ENCODE data around the gene KRTAP10-10.

Gene KRTAP10-10

GRCh38 chr21:44686000-44686781 lies 49.0 kb downstream of the KRTAP10-10 start:
- Histone ChIP-seq H3K4me1 (ENCODE audit: control insufficient read depth, insufficient read depth, low read length) (no peaks in the 10 kb centered on the region), H3K27me3 (ENCODE audit: control insufficient read depth in 1 of 2, insufficient read depth in 2 of 2, low read length in 2 of 2) (peaks cover 3 to 8% of the 10 kb centered on the region in 2 donors)

GRCh38 chr21:44686843-44687561 lies 49.8 kb downstream of the KRTAP10-10 start:
- Histone ChIP-seq H3K36me3 (ENCODE audit: control insufficient read depth in 2 of 2, insufficient read depth in 2 of 2, low read length in 2 of 2) (no peaks in the 10 kb centered on the region), H3K27me3 (ENCODE audit: control insufficient read depth in 1 of 2, insufficient read depth in 2 of 2, low read length in 2 of 2) (peaks cover 3 to 8% of the 10 kb centered on the region in 2 donors), H3K4me3 (ENCODE audit: low read length in 2 of 2) (no peak overlapping the region), H3K9me3 (ENCODE audit: control insufficient read depth in 2 of 2, low read length in 2 of 2) (no peaks in the 10 kb centered on the region), H3K4me1 (ENCODE audit: control insufficient read depth, insufficient read depth, low read length) (no peaks in the 10 kb centered on the region), H3K27ac (ENCODE audit: low read length) (no peak overlapping the region), H3K9ac (ENCODE audit: low read length in 2 of 2) (no peak overlapping the region)

More at GRCh38 chr21:44686000-44686781, 49.0 kb downstream of the KRTAP10-10 start:
- Histone ChIP-seq H3K9me3 (ENCODE audit: control insufficient read depth in 2 of 2, low read length in 2 of 2) (no peaks in the 10 kb centered on the region), H3K4me3 (ENCODE audit: low read length in 2 of 2) (no peak overlapping the region), H3K27ac (ENCODE audit: low read length) (no peak overlapping the region), H3K9ac (ENCODE audit: low read length in 2 of 2) (no peak overlapping the region), H3K36me3 (ENCODE audit: control insufficient read depth in 2 of 2, insufficient read depth in 2 of 2, low read length in 2 of 2) (no peaks in the 10 kb centered on the region)

GRCh38 chr21:44687671-44688070 lies 50.5 kb downstream of the KRTAP10-10 start:
- H3K27me3 ChIP-seq (ENCODE audit: control insufficient read depth in 1 of 2, insufficient read depth in 2 of 2, low read length in 2 of 2), result peaks cover 3 to 8% of the 10 kb centered on the region in 2 donors

More at GRCh38 chr21:44687671-44688070, 50.5 kb downstream of the KRTAP10-10 start:
- Histone ChIP-seq H3K27ac (ENCODE audit: low read length) (no peak overlapping the region), H3K36me3 (ENCODE audit: control insufficient read depth in 2 of 2, insufficient read depth in 2 of 2, low read length in 2 of 2) (no peaks in the 10 kb centered on the region), H3K4me3 (ENCODE audit: low read length in 2 of 2) (no peak overlapping the region), H3K9me3 (ENCODE audit: control insufficient read depth in 2 of 2, low read length in 2 of 2) (peaks cover 0 to 2% of the 10 kb centered on the region in 2 donors), H3K9ac (ENCODE audit: low read length in 2 of 2) (no peak overlapping the region), H3K4me1 (ENCODE audit: control insufficient read depth, insufficient read depth, low read length) (no peaks in the 10 kb centered on the region)
